Heart left ventricle (tissue), 16 donors: ENCODE measurements around the gene OR10X1. TPM values are rescaled to one million over a fixed set of nuclear protein-coding genes. Genes with fewer than 3 reads are reported as not detected.

Source experiments
- ATAC-seq, 4 donors: fragments of 200-7000 bp; cut with Tn5 transposase; one replicate each; pipeline ENCODE4 v1.9.1; 2020 to 2022; ENCODE audit warnings: moderate library complexity in 4 of 4, mild to moderate bottlenecking in 3 of 4, moderate number of reproducible peaks in 1 of 4
- DNase-seq, 5 donors: peaks; one replicate each; pipeline ENCODE4 v3.0.0-alpha.2; 2020
- H3K27ac ChIP-seq, 12 donors: fragments of 200-600 bp; sonication (generic) in 4 of 12; one replicate each; pipeline versions ENCODE4 v1.5.0 to v1.8.0; 2016 to 2022; ENCODE audit warnings: mild to moderate bottlenecking in 2 of 12
- H3K27me3 ChIP-seq, 9 donors: fragments of 200-600 bp; sonication (generic) in 2 of 9; one replicate each; pipeline versions ENCODE4 v1.5.1 to v1.8.0; 2016 to 2022; ENCODE audit warnings: mild to moderate bottlenecking in 3 of 9
- H3K36me3 ChIP-seq, 9 donors: fragments of 200-600 bp; sonication (generic) in 2 of 9; one replicate each; pipeline versions ENCODE4 v1.5.0 to v1.8.0; 2018 to 2022; ENCODE audit warnings: mild to moderate bottlenecking in 2 of 9
- H3K4me1 ChIP-seq, 12 donors: fragments of 200-600 bp; sonication (generic) in 4 of 12; one replicate each; pipeline versions ENCODE4 v1.5.0 to v1.8.0; 2016 to 2022; ENCODE audit warnings: mild to moderate bottlenecking in 3 of 12
- H3K4me3 ChIP-seq, 12 donors: fragments of 200-600 bp; sonication (generic) in 4 of 12; one replicate each; pipeline versions ENCODE4 v1.5.0 to v1.8.0; 2017 to 2022; ENCODE audit warnings: mild to moderate bottlenecking in 9 of 12, moderate library complexity in 4 of 12
- H3K9me3 ChIP-seq, 12 donors: fragments of 200-600 bp; sonication (generic) in 4 of 12; one replicate each; pipeline versions ENCODE4 v1.5.0 to v1.8.0; 2016 to 2022; ENCODE audit warnings: mild to moderate bottlenecking in 1 of 12
- POLR2A ChIP-seq, 2 donors: fragments of 450-650 bp; IDR thresholded peaks; one replicate each; pipeline ENCODE4 v1.6.1; 2017; ENCODE audit warnings: antibody characterized with exemption in 2 of 2, mild to moderate bottlenecking in 2 of 2, moderate library complexity in 2 of 2
- WGBS, 4 donors: extraction: QIAGEN DNeasy Blood & Tissue Kit in 2 of 4; methylation state at CpG; one replicate each; pipeline versions ENCODE4 v1.1.5 to v1.1.7; 2013 to 2018; 5-methylcytosine and 5-hydroxymethylcytosine counted together
- intact Hi-C, 10 donors: fragments of 100-400 bp; cut with DNase I; formaldehyde crosslinking; loops; one replicate each; pipeline versions ENCODE4 v1.11.1 to v1.14.2; 2022
- long read RNA-seq, 3 donors: library from polyadenylated mRNA; unstranded; transcript quantifications; one replicate each; pipeline ENCODE4 v2.0.0, GENCODE V29; 2020 to 2021
- polyA plus RNA-seq, 2 donors: library from polyadenylated mRNA; stranded (reverse); fragments of 200-250 nt; gene quantifications; one replicate each; pipeline ENCODE4 v1.2.3, GENCODE V29; 2013
- total RNA-seq, 9 donors: library from RNA; depleted of rRNA in 2 of 9; stranded (reverse); fragments of >200 nt in 2 of 9; fragmentation: NEBNext Ultra II Directional in 3 of 9; extraction: Animal tissue kit (Norgen Biotek cat#: 25700) in 3 of 9; gene quantifications; one replicate each; pipeline versions ENCODE4 v1.1.0 to v1.2.4, GENCODE V29; 2016 to 2023
- TF ChIP-seq, protein P1 (sequence below), 12 donors: fragments of 200-600 bp; sonication (generic) in 4 of 12; IDR thresholded peaks; one replicate each; pipeline versions ENCODE4 v1.5.0 to v1.8.0; 2018 to 2022; ENCODE audit warnings: antibody characterized with exemption in 12 of 12, mild to moderate bottlenecking in 5 of 12
- donor health status: ischemic (EF 13 %, LVEDD 7.1; RV severe dilation, severe dysfunction).
- donor health status: healthy with polysubstance abuse.
- donor health status: DM: no; HTN: yes; CAD: no.
- donor health status: DM: no; HTN: no; CAD: no.
- donor health status: ischemic (EF 25% LVEDD 6.9; RV normal size, moderate dysfunction).
- donor health status: ischemic (EF 25% LVEDD 5.7; RV mildly dilated, moderate dysfunction).
- donor health status: healthy.
- donor health status: DM: yes; HTN: yes; CAD: no.
- donor health status: ischemic (EF 35%, LVEDD 5.7; RV mildly dilated, moderate dysfunction).
- donor health status: nonischemic (EF 11% LVEDD 7.7; RV severe dilation, severe dysfunction).
- donor health status: DM: yes; HTN: yes; CAD: no.
- donor health status: PGD.
- donor health status: ischemic (EF 29% LVEDD 5.4; RV normal size, mild dysfunction).
- donor health status: nonischemic (EF 23%, LVEDD 6.1; RV moderate dilation, normal function).

Gene OR10X1, protein sequence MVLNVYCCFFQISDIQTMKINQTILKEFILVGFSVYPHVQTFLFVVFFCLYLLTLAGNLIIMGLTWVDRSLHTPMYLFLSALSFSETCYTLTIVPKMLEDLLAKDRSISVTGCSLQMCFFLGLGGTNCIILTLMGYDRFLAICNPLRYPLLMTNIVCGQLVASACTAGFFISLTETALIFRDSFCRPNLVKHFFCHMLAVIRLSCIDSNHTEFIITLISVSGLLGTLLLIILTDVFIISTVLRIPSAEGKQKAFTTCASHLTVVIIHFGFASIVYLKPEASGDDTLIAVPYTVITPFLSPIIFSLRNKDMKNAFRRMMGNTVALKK
- not detected for total RNA-seq
- polyA plus RNA-seq = not detected
- long read RNA-seq, donor 1 = 0 reads
- long read RNA-seq, donor 2 = 0 reads
- long read RNA-seq, donor 3 = 0 reads

DNA sequence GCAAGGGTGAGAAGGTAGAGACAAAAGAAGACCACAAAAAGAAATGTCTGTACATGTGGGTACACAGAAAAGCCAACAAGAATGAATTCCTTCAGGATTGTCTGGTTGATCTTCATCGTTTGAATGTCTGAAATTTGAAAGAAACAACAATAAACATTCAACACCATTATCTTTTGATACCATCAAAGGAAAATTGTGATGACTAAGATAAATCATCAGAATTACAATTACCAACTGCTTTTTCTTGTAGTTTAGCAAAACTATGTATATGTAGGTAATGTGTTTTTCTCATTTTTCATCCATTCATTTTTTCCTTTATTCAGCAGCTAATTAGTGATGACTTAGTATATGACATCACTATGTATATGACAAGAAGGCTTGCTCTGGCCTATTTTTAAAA lies at the start of gene OR10X1:
Gene OR10X1, minus strand, starts transcription at position 167 of the 400 bp plus-strand sequence. Its CDS starts 0 bp downstream, at position 167.
- no peaks in the 10 kb centered on the region for H3K27me3 ChIP-seq
- 79 to 89% (median 83%) methylated on average over 1 of the region's 1 CpG for WGBS, 4 donors
- peaks cover 0 to under 1% (median 0%) of the 10 kb centered on the region in 12 donors for H3K9me3 ChIP-seq
- DNase-seq = no peak
- TF ChIP-seq, protein P1, sequence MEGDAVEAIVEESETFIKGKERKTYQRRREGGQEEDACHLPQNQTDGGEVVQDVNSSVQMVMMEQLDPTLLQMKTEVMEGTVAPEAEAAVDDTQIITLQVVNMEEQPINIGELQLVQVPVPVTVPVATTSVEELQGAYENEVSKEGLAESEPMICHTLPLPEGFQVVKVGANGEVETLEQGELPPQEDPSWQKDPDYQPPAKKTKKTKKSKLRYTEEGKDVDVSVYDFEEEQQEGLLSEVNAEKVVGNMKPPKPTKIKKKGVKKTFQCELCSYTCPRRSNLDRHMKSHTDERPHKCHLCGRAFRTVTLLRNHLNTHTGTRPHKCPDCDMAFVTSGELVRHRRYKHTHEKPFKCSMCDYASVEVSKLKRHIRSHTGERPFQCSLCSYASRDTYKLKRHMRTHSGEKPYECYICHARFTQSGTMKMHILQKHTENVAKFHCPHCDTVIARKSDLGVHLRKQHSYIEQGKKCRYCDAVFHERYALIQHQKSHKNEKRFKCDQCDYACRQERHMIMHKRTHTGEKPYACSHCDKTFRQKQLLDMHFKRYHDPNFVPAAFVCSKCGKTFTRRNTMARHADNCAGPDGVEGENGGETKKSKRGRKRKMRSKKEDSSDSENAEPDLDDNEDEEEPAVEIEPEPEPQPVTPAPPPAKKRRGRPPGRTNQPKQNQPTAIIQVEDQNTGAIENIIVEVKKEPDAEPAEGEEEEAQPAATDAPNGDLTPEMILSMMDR (IDR thresholded peaks at IDR 0.05) = no peak
- TF ChIP-seq POLR2A (IDR thresholded peaks at IDR 0.05) = no peak
- H3K27ac ChIP-seq = no peak within 1 kb of the TSS
- H3K4me1 ChIP-seq = no peaks in the 10 kb centered on the region
- H3K36me3 ChIP-seq = no peaks in the 10 kb centered on the region
- H3K4me3 ChIP-seq = no peak within 1 kb of the TSS
- intact Hi-C loops = no loop called here
- no peak for ATAC-seq

DNA sequence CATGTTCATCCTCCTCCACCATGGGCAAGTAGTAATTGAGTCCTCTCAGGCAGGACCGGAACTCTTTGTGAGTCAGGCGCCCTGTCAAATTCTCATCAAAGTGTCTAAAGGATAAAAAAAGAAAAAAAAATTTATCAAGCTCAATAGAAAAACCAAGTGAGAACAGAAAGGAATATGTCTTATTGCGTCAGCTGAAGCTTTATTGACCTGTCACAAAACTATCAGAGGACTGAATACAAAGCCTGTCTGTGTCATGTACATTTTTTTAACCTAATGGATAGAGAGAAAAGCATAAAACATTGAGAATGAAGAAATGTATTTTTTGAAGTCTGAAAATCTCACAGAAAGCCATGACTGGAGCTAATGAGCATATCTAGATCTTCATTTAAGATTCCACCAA lies 34.1 kb upstream of the OR10X1 start:
- TF ChIP-seq, protein P1 (IDR thresholded peaks at IDR 0.05) = no peak
- no peak for TF ChIP-seq POLR2A (IDR thresholded peaks at IDR 0.05)
- DNase-seq = no peak

DNA sequence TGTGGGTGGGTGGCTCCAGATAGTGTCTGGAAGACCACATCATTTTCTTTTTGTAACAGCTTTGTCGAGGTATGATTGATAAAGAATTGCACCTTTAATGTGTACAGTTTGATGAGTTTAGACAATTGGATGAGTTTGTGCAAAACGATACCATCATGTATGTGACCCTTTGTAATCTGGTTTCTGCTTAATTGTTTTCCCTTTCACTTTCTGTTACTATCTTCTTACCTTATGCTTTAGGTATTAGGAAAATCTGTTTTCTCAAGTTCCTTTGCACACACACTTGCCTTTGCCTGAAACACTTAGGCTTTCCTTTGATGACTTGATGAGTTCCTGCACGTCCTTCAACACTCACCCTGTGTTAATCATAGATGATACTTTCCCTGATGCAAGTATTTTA lies 32.2 kb upstream of the OR10X1 start:
- TF ChIP-seq POLR2A (IDR thresholded peaks at IDR 0.05) = no peak
- TF ChIP-seq, protein P1 (IDR thresholded peaks at IDR 0.05) = no peak
- H3K4me3 ChIP-seq = no peak overlapping the region
- intact Hi-C loops = no loop called here
- no peaks in the 10 kb centered on the region for H3K27me3 ChIP-seq
- ATAC-seq = no peak
- H3K27ac ChIP-seq = no peak overlapping the region
- no peaks in the 10 kb centered on the region for H3K4me1 ChIP-seq
- no peaks in the 10 kb centered on the region for H3K9me3 ChIP-seq
- no peak for DNase-seq
- H3K36me3 ChIP-seq = no peaks in the 10 kb centered on the region
- WGBS, 4 donors = 58 to 70% (median 63%) methylated on average over 3 of the region's 3 CpGs

More for the DNA sequence above, 34.1 kb upstream of the OR10X1 start:
- H3K9me3 ChIP-seq = no peaks in the 10 kb centered on the region
- no peaks in the 10 kb centered on the region for H3K36me3 ChIP-seq
- intact Hi-C loops = no loop called here
- no peak for ATAC-seq
- WGBS, 4 donors = 93 to 97% (median 95%) methylated on average over 3 of the region's 3 CpGs
- H3K4me1 ChIP-seq = no peaks in the 10 kb centered on the region
- no peak overlapping the region for H3K4me3 ChIP-seq
- no peak overlapping the region for H3K27ac ChIP-seq
- H3K27me3 ChIP-seq = no peaks in the 10 kb centered on the region

DNA sequence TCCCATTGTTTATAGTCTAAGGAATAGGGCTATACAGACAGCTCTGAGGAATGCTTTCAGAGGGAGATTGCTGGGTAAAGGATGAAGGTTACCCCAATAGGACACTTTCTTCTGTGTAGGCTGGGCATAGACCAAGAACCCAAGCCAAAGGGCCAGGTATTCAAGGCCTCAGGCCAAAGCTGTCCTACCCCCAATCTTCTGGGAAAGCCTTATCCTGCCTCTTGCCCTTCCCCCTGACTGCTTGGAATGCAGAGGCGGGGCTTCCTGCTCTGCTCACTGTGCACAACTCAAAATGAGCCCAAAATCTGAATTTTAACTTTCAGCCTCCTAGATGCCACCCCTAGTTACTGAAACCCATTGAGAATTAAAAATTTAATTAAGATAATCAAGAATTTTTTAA lies 27.6 kb upstream of the OR10X1 start:
- WGBS, 4 donors = 86 to 94% (median 91%) methylated on average over 1 of the region's 1 CpG
- no peak overlapping the region for H3K27ac ChIP-seq
- DNase-seq = no peak
- ATAC-seq = no peak
- no peak for TF ChIP-seq POLR2A (IDR thresholded peaks at IDR 0.05)
- TF ChIP-seq, protein P1 (IDR thresholded peaks at IDR 0.05) = no peak
- intact Hi-C loops = no loop called here
- no peaks in the 10 kb centered on the region for H3K4me1 ChIP-seq
- no peaks in the 10 kb centered on the region for H3K27me3 ChIP-seq
- no peaks in the 10 kb centered on the region for H3K36me3 ChIP-seq
- no peaks in the 10 kb centered on the region for H3K9me3 ChIP-seq
- no peak overlapping the region for H3K4me3 ChIP-seq
